ENCODE data around the gene ADAMTS10. TPM values are rescaled to one million over a fixed set of nuclear protein-coding genes. Genes with fewer than 3 reads are reported as not detected.

Gene ADAMTS10
- 5.3 TPM for polyA plus RNA-seq (2013, experiment 1 of 2)
- polyA plus RNA-seq (2013, experiment 2 of 2), result 4.6 TPM

DNA sequence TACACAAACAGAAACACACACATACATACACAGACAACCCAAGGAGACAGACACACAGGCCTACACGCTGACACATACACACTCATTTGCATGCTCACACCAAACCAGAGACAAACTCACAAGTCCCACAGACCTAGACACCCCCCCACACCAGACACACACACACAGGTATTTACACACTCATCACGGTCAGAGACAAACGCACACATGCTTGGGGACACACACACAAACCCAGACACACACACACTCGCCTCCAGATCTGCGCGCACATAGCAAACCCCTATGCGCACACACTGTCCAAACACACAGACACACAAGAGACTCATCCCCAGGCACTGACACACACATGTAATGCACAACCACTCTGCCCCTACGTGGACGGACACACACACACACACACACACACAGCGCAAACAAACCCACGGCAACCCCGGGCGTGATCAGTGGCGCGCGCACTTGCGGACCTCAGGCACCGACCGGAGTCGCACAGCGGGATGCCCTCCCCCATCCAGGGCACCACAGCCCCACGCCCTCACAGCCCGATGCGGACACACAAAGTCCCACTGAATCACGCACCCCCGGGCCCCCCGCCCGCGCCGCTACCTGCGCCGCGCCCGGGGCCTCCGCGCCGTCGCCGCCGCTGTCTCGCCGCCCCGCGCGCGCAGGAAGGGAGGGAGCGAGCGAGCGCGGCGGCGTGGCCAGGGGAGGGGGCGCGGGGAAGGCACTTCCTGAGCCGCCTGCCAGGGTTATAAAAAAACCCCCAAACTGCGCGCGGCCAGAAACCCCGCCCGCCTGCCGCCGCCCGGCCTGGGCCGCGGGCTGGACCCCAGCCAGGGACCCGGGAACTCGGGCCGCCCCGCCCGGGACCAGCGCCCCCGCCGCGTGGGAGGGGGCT is at the start of gene ADAMTS10:
ADAMTS10 (minus strand) TSS at position 675 of the 895 bp plus-strand sequence. CDS start 5,005 bp downstream, outside the sequence.
- H4K91ac ChIP-seq (ENCODE audit: low read depth, low read length, poor library complexity), result peak within 1 kb of the TSS; percentile 12
- H2BK12ac ChIP-seq (ENCODE audit: low read length), result peak within 1 kb of the TSS; percentile 0
- H3K36me3 ChIP-seq (replicated peaks in 1 of 2; ENCODE audit: control insufficient read depth in 2 of 2, insufficient read depth in 2 of 2, low read length in 2 of 2), result no peaks in the 10 kb centered on the region
- peak within 1 kb of the TSS; percentile 98 for H3K9ac ChIP-seq (ENCODE audit: low read depth, low read length, poor library complexity)
- peak within 1 kb of the TSS; percentile 99 for H3K23ac ChIP-seq (ENCODE audit: low read depth, low read length, poor library complexity)
- H2BK15ac ChIP-seq (ENCODE audit: low read length), result peak within 1 kb of the TSS; percentile 100
- H3K4ac ChIP-seq (ENCODE audit: low read length), result peak within 1 kb of the TSS; percentile 0
- H3K4me2 ChIP-seq (ENCODE audit: insufficient read depth, low read length, poor library complexity, severe bottlenecking), result peak within 1 kb of the TSS; percentile 55
- peak within 1 kb of the TSS; percentile 92 for H3K14ac ChIP-seq (ENCODE audit: low read length)
- no CpG with 5 or more reads among the region's 74 CpGs for WGBS, 2 donors (ENCODE audit: extremely low coverage in 2 of 2, insufficient read length in 2 of 2, insufficient replicate concordance in 1 of 2)
- H2BK120ac ChIP-seq (ENCODE audit: low read depth, low read length), result peak within 1 kb of the TSS; percentile 81
- H3K4me3 ChIP-seq (ENCODE audit: low read length in 2 of 2), result peak within 1 kb of the TSS; percentile 89 to 95
- peak within 1 kb of the TSS; percentile 29 for H4K8ac ChIP-seq (ENCODE audit: low read depth, low read length)
- H2AFZ ChIP-seq (ENCODE audit: low read length), result peak within 1 kb of the TSS; percentile 92
- H3K4me1 ChIP-seq (ENCODE audit: control insufficient read depth in 2 of 2, insufficient read depth in 1 of 2, low read depth in 1 of 2, low read length in 2 of 2), result peaks cover 10 to 15% of the 10 kb centered on the region in 2 donors
- H3K9me3 ChIP-seq (replicated peaks in 1 of 2; ENCODE audit: control insufficient read depth in 2 of 2, insufficient read depth in 1 of 2, low read depth in 1 of 2, low read length in 2 of 2), result peaks cover 0 to 2% of the 10 kb centered on the region in 2 donors
- H3K79me1 ChIP-seq (ENCODE audit: low read depth, low read length), result peaks cover 2% of the 10 kb centered on the region
- H3K27me3 ChIP-seq (ENCODE audit: control insufficient read depth in 3 of 3, insufficient read depth in 3 of 3, low read depth in 1 of 3, low read length in 3 of 3), result no peaks in the 10 kb centered on the region
- peak within 1 kb of the TSS; percentile 50 for H3K27ac ChIP-seq (replicated peaks; ENCODE audit: low read length)
- no peak for DNase-seq (ENCODE audit: low spot score)
- H2BK5ac ChIP-seq (ENCODE audit: low read length), result peak within 1 kb of the TSS; percentile 59
- peak within 1 kb of the TSS; percentile 97 for H3K18ac ChIP-seq (ENCODE audit: low read length)
- peak within 1 kb of the TSS; percentile 31 for H2AK5ac ChIP-seq (ENCODE audit: low read depth, low read length)

DNA sequence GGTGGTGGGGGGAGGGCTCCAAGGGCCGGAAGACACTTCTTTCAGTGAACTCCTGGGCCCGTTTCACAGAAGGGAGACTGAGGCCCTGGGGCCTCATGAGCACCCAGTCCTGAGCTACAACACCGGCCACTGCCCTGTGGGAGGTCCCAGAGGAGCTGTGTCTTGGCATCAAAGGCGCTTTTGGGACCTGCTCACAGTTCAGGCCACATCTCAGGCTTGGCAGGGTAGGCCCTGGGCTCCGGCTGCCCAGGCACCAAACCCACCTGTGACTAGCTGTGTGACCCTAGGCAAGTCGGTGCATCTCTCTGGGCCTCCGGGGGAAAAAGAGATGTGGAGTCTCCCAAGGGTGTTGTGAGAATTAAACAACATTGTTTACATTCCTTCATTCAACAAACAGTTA is 49.4 kb upstream of the ADAMTS10 start:
- H2BK120ac ChIP-seq (ENCODE audit: low read depth, low read length), result no peak overlapping the region

GRCh38 chr19:8657869-8658268 is 47.4 kb upstream of the ADAMTS10 start:
- H3K4me1 ChIP-seq (ENCODE audit: control insufficient read depth in 2 of 2, insufficient read depth in 1 of 2, low read depth in 1 of 2, low read length in 2 of 2), result no peaks in the 10 kb centered on the region
- no peak overlapping the region for H4K8ac ChIP-seq (ENCODE audit: low read depth, low read length)
- no peak for DNase-seq (ENCODE audit: low spot score)
- H2BK120ac ChIP-seq (ENCODE audit: low read depth, low read length), result no peak overlapping the region
- H3K4me2 ChIP-seq (ENCODE audit: insufficient read depth, low read length, poor library complexity, severe bottlenecking), result no peak overlapping the region
- no peak overlapping the region for H2BK12ac ChIP-seq (ENCODE audit: low read length)
- H3K4ac ChIP-seq (ENCODE audit: low read length), result no peak overlapping the region
- peak overlapping the region; percentile 91 for H3K14ac ChIP-seq (ENCODE audit: low read length)
- no peak overlapping the region for H2AK5ac ChIP-seq (ENCODE audit: low read depth, low read length)
- peaks cover 0 to 1% of the 10 kb centered on the region in 2 donors for H3K9me3 ChIP-seq (replicated peaks in 1 of 2; ENCODE audit: control insufficient read depth in 2 of 2, insufficient read depth in 1 of 2, low read depth in 1 of 2, low read length in 2 of 2)
- H3K18ac ChIP-seq (ENCODE audit: low read length), result peak overlapping the region; percentile 16
- H3K27ac ChIP-seq (replicated peaks; ENCODE audit: low read length), result no peak overlapping the region
- peak overlapping the region; percentile 43 for H2BK15ac ChIP-seq (ENCODE audit: low read length)
- no peak overlapping the region for H3K4me3 ChIP-seq (ENCODE audit: low read length in 2 of 2)
- no CpG with 5 or more reads among the region's 5 CpGs for WGBS, 2 donors (ENCODE audit: extremely low coverage in 2 of 2, insufficient read length in 2 of 2, insufficient replicate concordance in 1 of 2)
- no peaks in the 10 kb centered on the region for H3K36me3 ChIP-seq (replicated peaks in 1 of 2; ENCODE audit: control insufficient read depth in 2 of 2, insufficient read depth in 2 of 2, low read length in 2 of 2)
- no peak overlapping the region for H3K9ac ChIP-seq (ENCODE audit: low read depth, low read length, poor library complexity)
- no peak overlapping the region for H2BK5ac ChIP-seq (ENCODE audit: low read length)
- H3K27me3 ChIP-seq (ENCODE audit: control insufficient read depth in 3 of 3, insufficient read depth in 3 of 3, low read depth in 1 of 3, low read length in 3 of 3), result peaks cover 0 to 14% (median 2%) of the 10 kb centered on the region in 3 experiments
- no peak overlapping the region for H4K91ac ChIP-seq (ENCODE audit: low read depth, low read length, poor library complexity)
- H3K79me1 ChIP-seq (ENCODE audit: low read depth, low read length), result peaks cover 1% of the 10 kb centered on the region
- H3K23ac ChIP-seq (ENCODE audit: low read depth, low read length, poor library complexity), result peak overlapping the region; percentile 25
- H2AFZ ChIP-seq (ENCODE audit: low read length), result no peak overlapping the region

More for the DNA sequence above, 49.4 kb upstream of the ADAMTS10 start:
- Histone ChIP-seq H4K8ac (ENCODE audit: low read depth, low read length) (no peak overlapping the region), H2AK5ac (ENCODE audit: low read depth, low read length) (peak overlapping the region; percentile 89), H2BK15ac (ENCODE audit: low read length) (no peak overlapping the region), H3K4me1 (ENCODE audit: control insufficient read depth in 2 of 2, insufficient read depth in 1 of 2, low read depth in 1 of 2, low read length in 2 of 2) (no peaks in the 10 kb centered on the region), H3K27ac (replicated peaks; ENCODE audit: low read length) (no peak overlapping the region), H3K27me3 (ENCODE audit: control insufficient read depth in 3 of 3, insufficient read depth in 3 of 3, low read depth in 1 of 3, low read length in 3 of 3) (peaks cover 0 to 14% (median 2%) of the 10 kb centered on the region in 3 experiments), H2BK12ac (ENCODE audit: low read length) (no peak overlapping the region), H3K4me3 (ENCODE audit: low read length in 2 of 2) (no peak overlapping the region), H3K14ac (ENCODE audit: low read length) (no peak overlapping the region), H3K18ac (ENCODE audit: low read length) (peak overlapping the region; percentile 35), H3K4me2 (ENCODE audit: insufficient read depth, low read length, poor library complexity, severe bottlenecking) (no peak overlapping the region), H2AFZ (ENCODE audit: low read length) (no peak overlapping the region), H3K4ac (ENCODE audit: low read length) (no peak overlapping the region), H4K91ac (ENCODE audit: low read depth, low read length, poor library complexity) (no peak overlapping the region), H3K36me3 (replicated peaks in 1 of 2; ENCODE audit: control insufficient read depth in 2 of 2, insufficient read depth in 2 of 2, low read length in 2 of 2) (no peaks in the 10 kb centered on the region), H3K23ac (ENCODE audit: low read depth, low read length, poor library complexity) (no peak overlapping the region), H2BK5ac (ENCODE audit: low read length) (no peak overlapping the region), H3K9me3 (replicated peaks in 1 of 2; ENCODE audit: control insufficient read depth in 2 of 2, insufficient read depth in 1 of 2, low read depth in 1 of 2, low read length in 2 of 2) (peaks cover 0 to 1% of the 10 kb centered on the region in 2 donors), H3K9ac (ENCODE audit: low read depth, low read length, poor library complexity) (peak overlapping the region; percentile 74), H3K79me1 (ENCODE audit: low read depth, low read length) (peaks cover 1% of the 10 kb centered on the region)
- no CpG with 5 or more reads among the region's 7 CpGs for WGBS, 2 donors (ENCODE audit: extremely low coverage in 2 of 2, insufficient read length in 2 of 2, insufficient replicate concordance in 1 of 2)
- no peak for DNase-seq (ENCODE audit: low spot score)

- H3K36me3 ChIP-seq (replicated peaks in 1 of 2; ENCODE audit: control insufficient read depth in 2 of 2, insufficient read depth in 2 of 2, low read length in 2 of 2), result no peaks in the 10 kb centered on the region
- peak overlapping the region; percentile 14 for H2BK12ac ChIP-seq (ENCODE audit: low read length)
- H3K4ac ChIP-seq (ENCODE audit: low read length), result no peak overlapping the region
- no peak overlapping the region for H3K4me2 ChIP-seq (ENCODE audit: insufficient read depth, low read length, poor library complexity, severe bottlenecking)
- H3K4me1 ChIP-seq (ENCODE audit: control insufficient read depth in 2 of 2, insufficient read depth in 1 of 2, low read depth in 1 of 2, low read length in 2 of 2), result no peaks in the 10 kb centered on the region
- H3K4me3 ChIP-seq (ENCODE audit: low read length in 2 of 2), result no peak overlapping the region
- H2BK15ac ChIP-seq (ENCODE audit: low read length), result no peak overlapping the region
- no peak overlapping the region for H2BK5ac ChIP-seq (ENCODE audit: low read length)
- H3K27ac ChIP-seq (replicated peaks; ENCODE audit: low read length), result no peak overlapping the region
- no peak overlapping the region for H2BK120ac ChIP-seq (ENCODE audit: low read depth, low read length)
- peaks cover 1% of the 10 kb centered on the region for H3K79me1 ChIP-seq (ENCODE audit: low read depth, low read length)
- peaks cover 0 to 1% of the 10 kb centered on the region in 2 donors for H3K9me3 ChIP-seq (replicated peaks in 1 of 2; ENCODE audit: control insufficient read depth in 2 of 2, insufficient read depth in 1 of 2, low read depth in 1 of 2, low read length in 2 of 2)
- H3K14ac ChIP-seq (ENCODE audit: low read length), result no peak overlapping the region
- peaks cover 0 to 14% (median 0%) of the 10 kb centered on the region in 3 experiments for H3K27me3 ChIP-seq (ENCODE audit: control insufficient read depth in 3 of 3, insufficient read depth in 3 of 3, low read depth in 1 of 3, low read length in 3 of 3)
- no peak overlapping the region for H4K91ac ChIP-seq (ENCODE audit: low read depth, low read length, poor library complexity)
- peak overlapping the region; percentile 11 for H3K18ac ChIP-seq (ENCODE audit: low read length)
- no peak for DNase-seq (ENCODE audit: low spot score)
- no CpG with 5 or more reads among the region's 12 CpGs for WGBS, 2 donors (ENCODE audit: extremely low coverage in 2 of 2, insufficient read length in 2 of 2, insufficient replicate concordance in 1 of 2)
- H4K8ac ChIP-seq (ENCODE audit: low read depth, low read length), result no peak overlapping the region
- H2AK5ac ChIP-seq (ENCODE audit: low read depth, low read length), result peak overlapping the region; percentile 12
- no peak overlapping the region for H3K23ac ChIP-seq (ENCODE audit: low read depth, low read length, poor library complexity)
- no peak overlapping the region for H2AFZ ChIP-seq (ENCODE audit: low read length)
- no peak overlapping the region for H3K9ac ChIP-seq (ENCODE audit: low read depth, low read length, poor library complexity)
These were observed 44.8 kb upstream of the ADAMTS10 start for GRCh38 chr19:8655340-8655709.

All from neuronal stem cell (in vitro differentiated cells).